HepG2 (cell line): Measurements from ENCODE around the gene ERBB3. TPM values are rescaled to one million over a fixed set of nuclear protein-coding genes. Genes with fewer than 3 reads are reported as not detected.

ENCODE experiments used
- ARID4A ChIP-seq: sonication (generic); formaldehyde crosslinking; IDR thresholded peaks from 2 replicates; pipeline ENCODE4 v1.5.0; 2020; ENCODE audit warnings: mild to moderate bottlenecking, missing genetic modification reagents, borderline replicate concordance
- MNT ChIP-seq: fragments of 450-650 bp; IDR thresholded peaks from 2 replicates; pipeline ENCODE4 v1.6.1; 2016
- PITX1 ChIP-seq: sonication (generic); formaldehyde crosslinking; IDR thresholded peaks from 2 replicates; pipeline ENCODE4 v1.5.1; 2020; ENCODE audit warnings: mild to moderate bottlenecking, missing genetic modification reagents
- POLR2A ChIP-seq, 2 experiments: IDR thresholded peaks; 2 replicates each; pipeline ENCODE4 v1.6.1; 2011; ENCODE audit warnings: low read depth in 2 of 2, low read length in 2 of 2, mild to moderate bottlenecking in 1 of 2, moderate library complexity in 1 of 2; ENCODE audit not compliant: insufficient read depth in 1 of 2
- RARA ChIP-seq: IDR thresholded peaks from 2 replicates; pipeline ENCODE4 v1.6.1; 2016; ENCODE audit warnings: missing genetic modification reagents, missing compliant biosample characterization
- SP5 ChIP-seq: IDR thresholded peaks from 2 replicates; pipeline ENCODE4 v1.6.1; 2016; ENCODE audit warnings: low read depth, borderline replicate concordance
- ZNF563 ChIP-seq: sonication (generic); formaldehyde crosslinking; IDR thresholded peaks from 2 replicates; pipeline ENCODE4 v1.8.0; 2022; ENCODE audit warnings: mild to moderate bottlenecking, moderate library complexity, missing genetic modification reagents
- ZSCAN31 ChIP-seq: sonication (generic); formaldehyde crosslinking; IDR thresholded peaks from 2 replicates; pipeline ENCODE4 v1.5.0; 2020; ENCODE audit warnings: low read depth, mild to moderate bottlenecking, missing genetic modification reagents
- polyA plus RNA-seq, 8 experiments: library from polyadenylated mRNA; depleted of rRNA in 3 of 8; stranded (reverse) in 7 of 8; unstranded in 1 of 8; fragments of >200 nt; fragmentation: Illumina TruSeq in 4 of 8; extraction: Trizol in 4 of 8; gene quantifications; 2 replicates each; pipeline versions ENCODE4 v1.2.1 to v1.2.3, GENCODE V29; 2011 to 2016; ENCODE audit warnings: low read depth in 4 of 8, missing spikeins in 1 of 8, mixed read lengths in 1 of 8; ENCODE audit not compliant: insufficient read depth in 1 of 8
- total RNA-seq, 5 experiments: library from RNA; depleted of rRNA; stranded (reverse); fragments of >200 nt; fragmentation: Illumina TruSeq; extraction: Trizol; gene quantifications; 2 replicates each; pipeline ENCODE4 v1.2.3, GENCODE V29; 2016; ENCODE audit warnings: low read depth in 1 of 5

ERBB3 gene
- total and polyA plus RNA-seq, 2 of the 13 experiments (the other 11 are each of a cell fraction or from before 2014, with no cell fraction given): 93.6 to 358 TPM

- TF ChIP-seq ZSCAN31 (CRISPR knock-in tag): no peak
- peak; percentile 62; the same call in 1 of the 2 replicates for TF ChIP-seq ARID4A
- peak; percentile 54; the same call in 1 of the 2 replicates for TF ChIP-seq RARA (CRISPR knock-in tag)
- TF ChIP-seq MNT: peak; percentile 82
- no peak for TF ChIP-seq POLR2A (IDR thresholded peaks at IDR 0.05; ENCODE audit: insufficient read depth in 1 of 2, low read depth in 2 of 2, low read length in 2 of 2)
- peak; percentile 25; the same call in 1 of the 2 replicates for TF ChIP-seq SP5
- peak; percentile 84 for TF ChIP-seq PITX1 (CRISPR knock-in tag)
- TF ChIP-seq ZNF563 (CRISPR knock-in tag): no peak
Measured at GRCh38 chr12:56119361-56119796, 39.4 kb downstream of the ERBB3 start (continued).
